ENCODE results near the gene NAIF1. TPM values are rescaled to one million over a fixed set of nuclear protein-coding genes. Genes with fewer than 3 reads are reported as not detected.
A peak's percentile ranks its signal among the peaks of the same experiment; 100 is the strongest.

Gene NAIF1
- total RNA-seq, 1 experiment from 2014 or later = 14.6 TPM

GRCh38 chr9:128078504-128079434, 11.6 kb upstream of the NAIF1 start:
- CTCF ChIA-PET = no interaction called here
- TF ChIP-seq CTCF (IDR thresholded peaks at IDR 0.05) = no peak
- no peak for TF ChIP-seq TCF7L2 (IDR thresholded peaks at IDR 0.05; ENCODE audit: low read depth, low read length)
- no peak for TF ChIP-seq REST (IDR thresholded peaks at IDR 0.05; ENCODE audit: insufficient read depth in 1 of 2, low read depth in 2 of 2, low read length in 1 of 2)
- TF ChIP-seq POLR2AphosphoS5 (IDR thresholded peaks at IDR 0.05; ENCODE audit: low read depth, low read length) = no peak
- TF ChIP-seq SIN3A (IDR thresholded peaks at IDR 0.05; ENCODE audit: borderline replicate concordance, insufficient read depth, low read depth, low read length) = no peak
- POLR2A ChIA-PET = interaction anchor here (0.5 kb wide), 1 partner anchor 31 kb away, joined by 7 read pairs; no protein-coding TSS in a partner anchor
- Histone ChIP-seq H3K9me3 (ENCODE audit: control insufficient read depth, insufficient read depth, low read depth, low read length) (no peaks in the 10 kb centered on the region), H3K4me3 (ENCODE audit: low read depth in 2 of 2, low read length in 2 of 2) (no peak overlapping the region), H3K36me3 (ENCODE audit: control insufficient read depth, insufficient read depth, low read length) (no peaks in the 10 kb centered on the region), H3K27ac (ENCODE audit: low read length) (peak overlapping the region; percentile 46), H3K27me3 (ENCODE audit: control insufficient read depth, insufficient read depth, low read length) (no peaks in the 10 kb centered on the region), H3K4me1 (ENCODE audit: control insufficient read depth, insufficient read depth, low read length) (peaks cover 40% of the 10 kb centered on the region)
- BruUV-seq (replicated peaks) = no TSS peak
- in situ Hi-C loops (cut with HindIII; ENCODE audit: low pct_unique_long_range_greater_than_20kb, low sequenced_read_pairs) (loop anchor here (25.0 kb wide), 1 partner anchor 141 kb away; the partner anchor contains the start of genes DPM2 and PIP5KL1), intact Hi-C loops (cut with micrococcal nuclease; ENCODE audit: unreplicated experiment) (no loop called here)
- DNase-seq (ENCODE audit: low read depth, low spot score) (no peak), ATAC-seq (peak; percentile 42)

- CTCF ChIA-PET = no interaction called here
- Histone ChIP-seq H3K4me1 (ENCODE audit: control insufficient read depth, insufficient read depth, low read length) (peaks cover 40% of the 10 kb centered on the region), H3K4me3 (ENCODE audit: low read depth in 2 of 2, low read length in 2 of 2) (no peak overlapping the region), H3K36me3 (ENCODE audit: control insufficient read depth, insufficient read depth, low read length) (no peaks in the 10 kb centered on the region), H3K27me3 (ENCODE audit: control insufficient read depth, insufficient read depth, low read length) (no peaks in the 10 kb centered on the region), H3K9me3 (ENCODE audit: control insufficient read depth, insufficient read depth, low read depth, low read length) (no peaks in the 10 kb centered on the region), H3K27ac (ENCODE audit: low read length) (peak overlapping the region; percentile 46)
- TF ChIP-seq TCF7L2 (IDR thresholded peaks at IDR 0.05; ENCODE audit: low read depth, low read length) (no peak), SIN3A (IDR thresholded peaks at IDR 0.05; ENCODE audit: borderline replicate concordance, insufficient read depth, low read depth, low read length) (no peak), POLR2AphosphoS5 (IDR thresholded peaks at IDR 0.05; ENCODE audit: low read depth, low read length) (no peak), CTCF (IDR thresholded peaks at IDR 0.05) (no peak), REST (IDR thresholded peaks at IDR 0.05; ENCODE audit: insufficient read depth in 1 of 2, low read depth in 2 of 2, low read length in 1 of 2) (no peak)
- no peak for DNase-seq (ENCODE audit: low read depth, low spot score)
- BruUV-seq (replicated peaks) = no TSS peak
- POLR2A ChIA-PET = no interaction called here
- peak; percentile 43; the same call in 1 of the 2 replicates for ATAC-seq
- intact Hi-C loops (cut with micrococcal nuclease; ENCODE audit: unreplicated experiment) = no loop called here
- in situ Hi-C loops (cut with HindIII; ENCODE audit: low pct_unique_long_range_greater_than_20kb, low sequenced_read_pairs) = loop anchor here (25.0 kb wide), 1 partner anchor 141 kb away; the partner anchor contains the start of genes DPM2 and PIP5KL1
Observed at GRCh38 chr9:128077847-128078503, 10.9 kb upstream of the NAIF1 start.
